CD4-positive, alpha-beta T cell (primary cell): ENCODE results near the gene LLGL2. TPM values are rescaled to one million over a fixed set of nuclear protein-coding genes. Genes with fewer than 3 reads are reported as not detected.
A peak's percentile ranks its signal among the peaks of the same experiment; 100 is the strongest.

ENCODE experiments used
- ATAC-seq: fragments of 200-7000 bp; cut with Tn5 transposase; one replicate; pipeline ENCODE4 v1.10.0; 2022; ENCODE audit warnings: mild to moderate bottlenecking; ENCODE audit not compliant: poor library complexity
- CTCF ChIA-PET: fragments of 350-600 bp; sonication (Branson Sonifier 250); formaldehyde crosslinking; loops from one replicate; lab custom pipeline; 2021; ENCODE audit warnings: antibody characterized with exemption, inconsistent platforms; lab: Charles Lee
- POLR2A ChIA-PET: fragments of 350-600 bp; sonication (Branson Sonifier 250); formaldehyde crosslinking; loops from one replicate; lab custom pipeline; 2021; ENCODE audit warnings: antibody characterized with exemption, inconsistent platforms; lab: Charles Lee
- DNase-seq, 14 experiments: peaks; one replicate each; pipeline ENCODE4 v3.0.0-alpha.2; 2013 to 2020; ENCODE audit warnings: mixed read lengths in 2 of 14
- H3K27ac ChIP-seq, 2 donors: one replicate each; pipeline versions ENCODE4 v1.5.1 to v1.7.0; 2013; ENCODE audit warnings: low read length in 2 of 2, low read depth in 1 of 2, mild to moderate bottlenecking in 1 of 2
- H3K27me3 ChIP-seq, 2 experiments: 1 replicate in 1 of 2; 2 replicates in 1 of 2; pipeline versions ENCODE4 v1.6.1 to v1.7.0; 2013; ENCODE audit warnings: low read length in 2 of 2, control low read depth in 1 of 2, mild to moderate bottlenecking in 1 of 2, moderate library complexity in 1 of 2; ENCODE audit not compliant: insufficient read depth in 2 of 2, control insufficient read depth in 1 of 2
- H3K36me3 ChIP-seq: one replicate; pipeline ENCODE4 v1.6.1; 2013; ENCODE audit warnings: low read length, control low read depth; ENCODE audit not compliant: insufficient read depth
- H3K4me1 ChIP-seq: one replicate; pipeline ENCODE4 v1.6.1; 2013; ENCODE audit warnings: low read length, control low read depth; ENCODE audit not compliant: insufficient read depth
- H3K4me3 ChIP-seq: one replicate; pipeline ENCODE4 v1.5.1; 2013; ENCODE audit warnings: mild to moderate bottlenecking, low read length, moderate library complexity
- H3K9me3 ChIP-seq, 2 experiments: 1 replicate in 1 of 2; 2 replicates in 1 of 2; pipeline versions ENCODE4 v1.6.1 to v1.7.0; 2013; ENCODE audit warnings: low read length in 2 of 2, mild to moderate bottlenecking in 2 of 2, control low read depth in 1 of 2, moderate library complexity in 1 of 2; ENCODE audit not compliant: control insufficient read depth in 1 of 2, insufficient read depth in 1 of 2
- H3K27ac Mint-ChIP-seq: one replicate; pipeline ENCODE4 v1.8.0; 2020; ENCODE audit warnings: mixed read lengths
- H3K27me3 Mint-ChIP-seq: one replicate; pipeline ENCODE4 v1.8.0; 2021; ENCODE audit warnings: mixed read lengths
- H3K36me3 Mint-ChIP-seq: one replicate; pipeline ENCODE4 v1.8.0; 2021; ENCODE audit warnings: low read depth, mixed read lengths
- H3K4me1 Mint-ChIP-seq: one replicate; pipeline ENCODE4 v1.8.0; 2021; ENCODE audit warnings: low read depth, mixed read lengths
- H3K4me3 Mint-ChIP-seq: one replicate; pipeline ENCODE4 v1.8.0; 2020; ENCODE audit warnings: mild to moderate bottlenecking, mixed read lengths
- H3K9me3 Mint-ChIP-seq: one replicate; pipeline ENCODE4 v1.8.0; 2020; ENCODE audit warnings: mixed read lengths
- intact Hi-C, 2 experiments: fragments of 100-400 bp; cut with DNase I in 1 of 2; cut with micrococcal nuclease in 1 of 2; formaldehyde crosslinking; loops; one replicate each; pipeline versions ENCODE4 v1.15.1 to v1.9.0; 2023 to 2025; cut with DNase I, micrococcal nuclease
- total RNA-seq, 174 experiments: library from RNA in 2 of 174; stranded (reverse) in 2 of 174; gene quantifications; one replicate each; pipeline ENCODE4 v1.2.3 and lab custom pipeline; 2021 to 2026
- TF ChIP-seq, protein P1 (sequence below): fragments of 200-600 bp; IDR thresholded peaks from one replicate; pipeline ENCODE4 v1.8.0; 2022; ENCODE audit warnings: antibody characterized with exemption, mild to moderate bottlenecking

The LLGL2 gene
- total RNA-seq, 2 experiments from 2014 or later = 31.2 to 34.2 TPM

DNA sequence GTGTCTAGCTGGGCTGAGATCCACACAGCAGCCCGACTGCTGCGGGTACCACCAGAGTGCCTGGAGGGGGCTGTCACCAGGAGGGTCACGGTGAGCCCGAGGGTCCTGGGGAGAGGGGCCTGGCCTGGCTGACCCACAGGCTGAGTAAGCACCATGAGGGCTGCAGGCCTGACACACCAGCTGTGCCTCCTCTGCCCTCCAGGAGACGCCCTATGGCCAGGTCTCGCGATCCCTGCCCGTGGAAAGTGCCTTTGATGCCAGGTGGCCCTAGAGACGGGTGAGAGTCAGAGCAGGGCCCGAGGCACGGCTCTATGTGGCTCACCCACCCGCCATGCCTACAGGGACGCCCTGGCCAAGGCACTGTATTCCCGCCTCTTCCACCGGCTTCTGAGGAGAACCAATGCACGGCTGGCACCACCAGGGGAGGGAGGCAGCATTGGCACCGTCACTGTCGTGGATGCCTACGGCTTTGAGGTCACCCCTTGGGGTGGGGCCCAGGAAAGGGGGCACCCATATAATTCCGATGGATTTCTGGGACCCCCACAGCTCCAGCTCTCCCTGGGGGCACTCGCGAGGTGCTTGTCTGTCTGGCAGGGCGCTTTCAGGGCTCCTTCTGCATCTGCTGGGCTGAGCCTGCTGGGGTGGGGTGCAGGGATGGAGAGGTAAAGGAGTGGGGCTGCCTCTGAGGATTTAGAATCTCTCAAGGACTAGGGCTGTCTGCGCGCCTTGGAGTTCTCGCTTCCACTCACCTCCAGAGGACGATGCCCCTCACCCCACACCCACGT lies 69.2 kb downstream of the LLGL2 start:
- Mint-ChIP-seq H3K36me3 (no peaks in the 10 kb centered on the region), H3K9me3 (no peaks in the 10 kb centered on the region), H3K4me3 (no peak overlapping the region), H3K27ac (no peak overlapping the region), H3K4me1 (peaks cover 11% of the 10 kb centered on the region), H3K27me3 (no peaks in the 10 kb centered on the region)
- TF ChIP-seq, protein P1, sequence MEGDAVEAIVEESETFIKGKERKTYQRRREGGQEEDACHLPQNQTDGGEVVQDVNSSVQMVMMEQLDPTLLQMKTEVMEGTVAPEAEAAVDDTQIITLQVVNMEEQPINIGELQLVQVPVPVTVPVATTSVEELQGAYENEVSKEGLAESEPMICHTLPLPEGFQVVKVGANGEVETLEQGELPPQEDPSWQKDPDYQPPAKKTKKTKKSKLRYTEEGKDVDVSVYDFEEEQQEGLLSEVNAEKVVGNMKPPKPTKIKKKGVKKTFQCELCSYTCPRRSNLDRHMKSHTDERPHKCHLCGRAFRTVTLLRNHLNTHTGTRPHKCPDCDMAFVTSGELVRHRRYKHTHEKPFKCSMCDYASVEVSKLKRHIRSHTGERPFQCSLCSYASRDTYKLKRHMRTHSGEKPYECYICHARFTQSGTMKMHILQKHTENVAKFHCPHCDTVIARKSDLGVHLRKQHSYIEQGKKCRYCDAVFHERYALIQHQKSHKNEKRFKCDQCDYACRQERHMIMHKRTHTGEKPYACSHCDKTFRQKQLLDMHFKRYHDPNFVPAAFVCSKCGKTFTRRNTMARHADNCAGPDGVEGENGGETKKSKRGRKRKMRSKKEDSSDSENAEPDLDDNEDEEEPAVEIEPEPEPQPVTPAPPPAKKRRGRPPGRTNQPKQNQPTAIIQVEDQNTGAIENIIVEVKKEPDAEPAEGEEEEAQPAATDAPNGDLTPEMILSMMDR = no peak
- no peak overlapping the region for H3K4me3 ChIP-seq
- POLR2A ChIA-PET = no interaction called here
- H3K27ac ChIP-seq = no peak overlapping the region
- no peaks in the 10 kb centered on the region for H3K36me3 ChIP-seq
- H3K4me1 ChIP-seq = peaks cover 12% of the 10 kb centered on the region
- CTCF ChIA-PET = no interaction called here
- intact Hi-C loops = no loop called here
- ATAC-seq = no peak
- no peaks in the 10 kb centered on the region for H3K27me3 ChIP-seq
- DNase-seq = peak in 1 of 14 experiments; percentile 22
- H3K9me3 ChIP-seq = no peaks in the 10 kb centered on the region

DNA sequence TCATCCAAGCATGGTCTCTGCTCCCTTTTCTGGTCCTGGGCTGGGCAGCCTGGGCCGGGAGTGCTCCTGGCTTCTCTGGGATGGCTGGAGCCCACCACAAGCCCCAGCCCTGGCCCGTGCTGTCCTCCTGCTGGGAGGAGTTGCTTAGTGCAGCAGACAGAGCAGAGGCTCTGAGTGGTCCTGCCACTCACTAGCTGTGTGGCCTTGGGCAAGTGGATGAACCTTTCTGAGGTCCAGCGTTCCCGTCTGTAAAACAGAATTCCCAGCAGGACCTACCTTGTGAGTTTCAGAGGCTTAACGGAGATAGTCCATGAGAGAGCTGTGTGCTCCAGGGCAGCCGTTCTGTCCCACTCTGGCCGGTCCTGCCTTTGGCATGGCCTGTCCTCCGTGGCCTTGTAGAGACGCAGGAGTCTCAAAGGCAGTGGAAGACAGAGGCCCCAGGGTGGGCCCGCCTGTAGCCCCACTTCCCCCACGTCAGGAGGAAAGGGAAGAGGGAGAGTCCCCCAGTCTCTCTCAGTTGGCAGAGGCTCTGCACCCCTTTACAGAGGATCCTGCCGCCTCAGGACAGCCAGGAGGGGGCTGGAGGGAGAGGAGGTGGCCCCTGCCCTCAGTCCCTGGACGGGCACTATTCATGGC lies 69.9 kb downstream of the LLGL2 start:
- Mint-ChIP-seq H3K4me3 (no peak overlapping the region), H3K4me1 (peaks cover 9% of the 10 kb centered on the region), H3K27ac (no peak overlapping the region), H3K9me3 (no peaks in the 10 kb centered on the region), H3K36me3 (no peaks in the 10 kb centered on the region), H3K27me3 (no peaks in the 10 kb centered on the region)
- no peak overlapping the region for H3K27ac ChIP-seq
- DNase-seq (no peak), ATAC-seq (no peak)
- H3K4me3 ChIP-seq = no peak overlapping the region
- intact Hi-C loops = no loop called here
- ChIA-PET POLR2A (no interaction called here), CTCF (no interaction called here)
- TF ChIP-seq, protein P1 = no peak
- no peaks in the 10 kb centered on the region for H3K9me3 ChIP-seq
- H3K36me3 ChIP-seq = no peaks in the 10 kb centered on the region
- H3K27me3 ChIP-seq = no peaks in the 10 kb centered on the region
- peaks cover 5% of the 10 kb centered on the region for H3K4me1 ChIP-seq

DNA sequence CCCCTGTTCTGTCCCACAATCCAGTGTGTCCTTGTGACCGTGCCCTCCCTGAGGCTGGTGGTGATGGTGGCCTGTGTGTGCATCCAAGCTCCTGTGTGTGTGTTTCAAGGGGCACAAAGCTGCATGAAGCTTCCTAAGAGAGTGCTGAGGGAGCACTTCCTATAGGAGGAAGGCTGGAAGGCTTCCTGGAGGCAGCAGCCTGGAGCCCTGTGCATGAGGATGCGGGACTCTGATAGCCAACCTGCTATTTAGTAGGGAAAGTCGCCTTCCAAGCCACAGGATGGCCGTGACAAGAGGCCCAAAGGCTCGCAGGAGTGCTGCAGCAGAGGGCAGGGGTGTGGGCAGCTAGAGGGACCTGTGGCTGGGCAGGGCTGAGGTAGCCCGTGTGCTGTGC lies 70.4 kb downstream of the LLGL2 start:
- no peak overlapping the region for H3K4me3 Mint-ChIP-seq
- intact Hi-C loops = no loop called here
- Histone ChIP-seq H3K4me3 (no peak overlapping the region), H3K27me3 (no peaks in the 10 kb centered on the region), H3K36me3 (no peaks in the 10 kb centered on the region), H3K27ac (no peak overlapping the region), H3K9me3 (no peaks in the 10 kb centered on the region), H3K4me1 (peaks cover under 1% of the 10 kb centered on the region)
- no peaks in the 10 kb centered on the region for H3K27me3 Mint-ChIP-seq
- H3K9me3 Mint-ChIP-seq = no peaks in the 10 kb centered on the region
- CTCF ChIA-PET = no interaction called here
- peaks cover 3% of the 10 kb centered on the region for H3K4me1 Mint-ChIP-seq
- POLR2A ChIA-PET = no interaction called here
- DNase-seq (no peak), ATAC-seq (no peak)
- TF ChIP-seq, protein P1 = no peak
- H3K27ac Mint-ChIP-seq = no peak overlapping the region
- H3K36me3 Mint-ChIP-seq = no peaks in the 10 kb centered on the region
